Measurements from ENCODE around the gene LOXL1.
A peak's percentile ranks its signal among the peaks of the same experiment; 100 is the strongest.

The LOXL1 gene

GRCh38 chr15:73983773-73984172 lies 57.5 kb downstream of the LOXL1 start:
- no peak for DNase-seq

DNA sequence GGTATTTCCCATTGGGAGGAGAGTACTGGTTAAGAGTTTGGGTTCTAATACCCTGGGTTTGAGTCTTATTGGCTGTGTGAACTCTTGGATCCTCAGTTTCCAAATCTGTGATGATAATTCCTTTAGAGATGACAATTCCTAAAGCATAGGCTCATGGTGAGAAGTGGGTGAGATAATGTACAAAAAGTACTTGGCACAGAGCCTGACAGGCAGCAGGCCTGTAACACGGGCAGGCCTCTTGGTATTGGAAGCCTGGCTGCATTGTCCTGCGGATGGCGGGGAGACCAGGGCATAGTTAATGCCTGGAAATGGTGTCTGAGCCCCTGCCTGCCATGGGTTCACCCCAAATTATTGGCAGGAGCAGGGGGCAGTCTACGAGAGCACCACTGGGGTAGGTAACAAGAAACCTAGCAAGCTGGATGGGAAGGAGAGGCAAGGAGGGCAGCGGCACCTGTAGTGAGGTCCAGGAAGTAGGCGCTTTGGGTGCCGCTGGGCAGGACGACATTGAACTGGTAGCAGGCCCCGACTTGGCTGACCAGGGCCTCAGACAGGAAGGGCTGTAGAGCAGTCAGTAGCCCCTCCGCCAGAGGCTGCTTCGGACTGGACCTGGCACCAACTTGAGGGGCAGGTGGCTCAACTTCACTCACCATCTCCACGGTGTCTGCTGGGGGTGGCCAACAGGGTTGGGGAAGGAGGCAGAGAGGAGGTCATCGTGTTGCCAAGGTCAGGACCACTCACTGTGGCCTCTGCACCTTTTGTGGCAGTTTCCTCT lies 58.1 kb downstream of the LOXL1 start:
- no peak for DNase-seq

DNA sequence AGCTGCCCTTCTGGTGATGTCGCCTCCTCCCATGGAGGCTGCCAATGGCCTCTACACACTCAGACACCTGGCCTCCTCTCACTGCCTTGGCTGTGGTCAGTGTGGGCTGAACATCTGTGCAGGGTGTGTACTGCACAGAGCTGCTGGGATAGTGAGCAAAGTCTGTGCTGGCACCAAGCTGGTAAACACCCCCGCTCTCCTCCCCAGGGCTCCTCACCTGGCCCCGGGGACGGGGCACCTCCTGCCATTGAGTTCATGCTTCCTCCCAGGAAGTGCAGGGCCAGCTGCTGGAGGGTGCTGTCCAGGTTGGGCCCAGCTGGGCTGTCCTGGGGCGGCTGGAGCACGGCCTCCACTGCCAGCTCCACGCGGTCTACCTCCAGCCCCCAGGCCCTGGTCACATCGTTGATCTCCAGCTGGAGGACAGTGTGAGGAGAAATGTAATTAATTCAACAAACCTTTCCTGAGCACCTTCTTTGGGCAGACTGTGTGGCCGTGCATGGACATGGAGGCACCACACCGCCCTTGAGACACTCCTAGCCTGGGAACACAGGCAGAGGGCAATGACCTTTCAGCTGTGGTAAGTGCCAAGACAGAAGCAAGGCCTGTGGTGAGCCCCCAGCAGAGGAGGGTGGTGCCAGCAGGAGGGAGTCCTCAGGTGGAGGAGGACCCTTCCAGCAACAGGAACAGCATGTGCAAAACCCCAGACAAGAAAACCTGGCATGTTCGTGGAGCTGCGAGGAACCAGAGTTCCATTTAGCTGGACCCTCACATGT lies 59.0 kb downstream of the LOXL1 start:
- DNase-seq = no peak

GRCh38 chr15:73986055-73986775 lies 60.0 kb downstream of the LOXL1 start:
- no peak for DNase-seq

- DNase-seq = no peak
Measured at GRCh38 chr15:73986776-73987056, 60.5 kb downstream of the LOXL1 start.

- no peak for DNase-seq
Measured at GRCh38 chr15:73987250-73987649, 61.0 kb downstream of the LOXL1 start.

- no peak for DNase-seq
Measured at GRCh38 chr15:73987681-73988444, 61.6 kb downstream of the LOXL1 start.

DNA sequence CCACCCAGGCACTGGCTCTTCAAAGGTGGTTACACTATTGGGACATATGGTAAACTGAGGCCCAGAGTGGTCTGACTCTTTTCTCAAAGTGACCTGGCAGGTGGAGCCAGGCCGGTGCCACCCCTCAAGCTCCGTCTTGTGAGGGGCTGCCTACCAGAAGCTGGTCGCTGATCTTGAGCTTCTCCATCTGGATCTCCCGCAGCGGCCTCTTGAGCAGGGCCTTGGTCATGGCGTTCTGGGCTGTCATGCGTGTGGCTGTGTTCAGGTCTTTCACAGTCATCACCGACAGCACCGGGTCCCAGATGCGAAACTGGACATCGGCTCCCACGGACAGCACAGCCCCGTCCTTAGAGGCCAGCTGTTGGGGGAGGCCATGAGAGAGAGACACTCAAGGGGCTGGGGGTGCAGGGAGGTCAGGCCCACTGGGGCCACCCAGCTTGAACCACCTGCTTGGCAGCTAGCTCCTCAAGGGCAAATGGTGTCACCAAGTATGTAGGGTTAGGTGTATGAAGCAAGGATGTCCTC lies 62.2 kb downstream of the LOXL1 start:
- DNase-seq = no peak

- DNase-seq = no peak
Measured at GRCh38 chr15:73989001-73989798, 62.9 kb downstream of the LOXL1 start.

- DNase-seq = no peak
Measured at GRCh38 chr15:73990250-73991005, 64.2 kb downstream of the LOXL1 start.

GRCh38 chr15:73991260-73991659 lies 65.0 kb downstream of the LOXL1 start:
- DNase-seq = no peak

DNA sequence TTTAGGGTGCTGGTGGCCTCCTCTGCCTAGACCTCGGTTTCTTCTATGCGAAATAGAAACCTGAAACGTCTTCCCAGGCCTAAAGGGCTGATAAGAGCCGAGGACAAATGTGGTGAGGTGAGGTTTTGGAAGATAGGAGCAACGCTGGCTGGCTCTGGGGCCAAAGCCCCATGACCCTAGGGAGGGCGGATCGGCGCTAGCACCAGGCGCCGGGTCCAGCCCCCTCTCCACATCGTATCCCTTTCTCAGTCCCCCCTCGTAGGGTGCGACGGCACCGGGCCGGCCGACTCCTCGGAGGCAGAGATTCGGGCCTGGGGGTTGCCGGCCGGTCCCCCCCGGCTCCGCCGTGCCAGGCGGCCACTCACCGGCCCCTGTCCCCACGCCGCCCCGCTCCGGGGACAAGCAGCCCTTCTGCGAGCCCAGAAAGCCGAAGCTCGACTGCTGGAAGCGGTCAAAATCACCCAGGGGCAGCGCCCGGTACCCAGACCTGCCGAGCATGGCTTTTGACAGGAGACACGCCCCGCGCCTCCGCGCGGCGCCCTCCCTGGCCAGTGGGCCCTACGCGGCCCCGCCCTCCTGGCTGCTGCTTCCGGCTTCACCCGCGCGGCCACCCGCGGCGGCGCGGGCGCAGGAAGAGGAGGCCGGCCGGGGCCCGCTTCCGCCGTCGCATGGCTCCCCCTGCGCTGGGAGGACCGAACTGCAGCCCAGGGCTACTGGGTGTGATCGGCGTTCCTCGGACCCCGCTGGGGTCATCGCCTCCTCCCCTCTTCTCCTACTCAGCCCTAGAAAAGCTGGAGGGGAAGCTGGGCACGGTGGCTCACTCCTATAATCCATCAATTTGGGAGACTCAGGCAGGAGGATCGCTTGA lies 65.7 kb downstream of the LOXL1 start, which contains the start of gene STOML1:
Gene STOML1 (minus strand): TSS at position 570 of the 868 bp plus-strand sequence. CDS start 72 bp downstream, at position 498.
- DNase-seq = peak in 1 of 2 experiments; percentile 57

GRCh38 chr15:73992594-73992898 lies 66.3 kb downstream of the LOXL1 start:
- no peak for DNase-seq

GRCh38 chr15:73993211-73993994 lies 67.1 kb downstream of the LOXL1 start:
- no peak for DNase-seq

DNA sequence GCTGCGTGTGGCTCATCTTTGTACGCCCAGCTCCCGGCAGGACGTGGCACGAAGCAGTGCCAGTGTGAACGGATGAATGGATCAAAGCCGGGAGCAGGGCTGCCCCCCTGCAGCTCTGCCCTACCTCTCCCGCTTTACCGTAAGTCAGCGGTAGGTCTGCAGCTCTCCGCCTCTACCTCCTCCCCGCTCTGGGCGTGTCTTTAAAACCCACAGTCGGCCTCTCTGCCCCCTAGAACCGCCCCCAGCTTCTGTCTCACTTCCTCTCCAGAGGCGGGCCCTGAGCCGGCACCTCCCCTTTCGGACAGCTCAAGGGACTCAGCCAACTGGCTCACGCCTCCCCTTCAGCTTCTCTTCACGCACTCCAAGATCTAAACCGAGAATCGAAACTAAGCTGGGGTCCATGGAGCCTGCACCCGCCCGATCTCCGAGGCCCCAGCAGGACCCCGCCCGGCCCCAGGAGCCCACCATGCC lies 68.2 kb downstream of the LOXL1 start, which contains the start of gene PML:
Gene PML (plus strand): TSS at position 304 of the 471 bp plus-strand sequence. CDS start 97 bp downstream, at position 401.
- peak; percentile 75 to 94 for DNase-seq

DNA sequence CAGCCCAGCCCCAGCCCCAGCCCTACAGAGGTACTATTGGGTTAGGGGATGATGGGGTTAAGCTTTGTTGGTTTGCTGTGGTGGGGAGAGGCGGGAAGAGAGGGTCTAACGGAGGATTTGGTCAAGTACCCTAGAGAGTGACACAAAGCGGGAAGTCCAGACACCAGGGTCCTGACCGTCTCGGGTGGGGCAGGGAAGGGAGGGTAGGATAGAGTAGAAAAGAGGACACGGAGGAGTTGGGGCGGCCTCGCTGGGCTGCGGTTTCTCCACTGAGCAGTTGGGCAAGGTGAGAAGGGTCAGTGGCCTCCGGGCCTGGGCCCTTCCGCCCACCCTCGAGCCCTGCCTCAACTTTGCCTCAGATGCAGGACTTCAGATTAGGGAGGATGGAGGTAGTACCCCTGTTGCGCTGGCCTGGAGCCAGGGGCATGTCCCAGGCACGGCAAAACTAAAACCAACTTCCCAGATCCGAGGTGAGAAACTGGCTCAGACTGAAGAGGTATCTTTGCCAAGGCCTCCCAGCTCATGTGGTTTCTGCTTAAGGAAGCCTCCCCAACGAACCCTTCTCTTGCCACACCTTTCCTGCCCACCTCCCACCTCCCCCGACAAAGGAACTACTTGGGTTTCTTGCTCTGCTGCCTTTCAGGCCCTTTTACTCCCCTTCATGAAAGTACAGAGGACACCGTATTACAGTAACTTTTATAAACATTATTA lies 68.8 kb downstream of the LOXL1 start:
- DNase-seq = no peak

DNA sequence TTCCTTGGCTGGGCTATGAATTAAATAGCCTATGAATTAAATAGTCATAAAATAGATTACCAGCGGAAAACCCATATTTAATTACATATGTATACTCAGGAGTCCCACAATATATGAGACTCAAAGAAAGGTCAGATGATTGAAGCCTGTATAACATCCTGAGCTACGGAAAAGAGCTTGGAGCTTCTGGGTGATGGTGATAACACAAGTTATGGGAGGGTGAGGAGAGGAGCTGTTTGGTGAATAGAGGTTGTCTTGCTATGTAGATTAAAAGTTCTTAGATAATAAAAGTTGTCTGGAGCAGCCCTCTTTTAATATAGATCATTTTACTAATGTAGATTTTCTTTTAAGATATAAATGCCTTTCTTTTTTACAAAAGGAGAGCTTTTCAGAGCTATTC lies 70.0 kb downstream of the LOXL1 start:
- no peak for DNase-seq

GRCh38 chr15:73996939-73997338 lies 70.7 kb downstream of the LOXL1 start:
- no peak for DNase-seq

Data from cerebellar nuclear complex (tissue), 1 donor.